GM19438 (cell line): ENCODE data around the gene S100A12.

Experiments
- ATAC-seq: cut with Tn5 transposase; IDR thresholded peaks from one replicate; pipeline ENCODE4 v1.9.1; 2021; ENCODE audit warnings: low read depth; ENCODE audit not compliant: unreplicated experiment

Gene S100A12

DNA sequence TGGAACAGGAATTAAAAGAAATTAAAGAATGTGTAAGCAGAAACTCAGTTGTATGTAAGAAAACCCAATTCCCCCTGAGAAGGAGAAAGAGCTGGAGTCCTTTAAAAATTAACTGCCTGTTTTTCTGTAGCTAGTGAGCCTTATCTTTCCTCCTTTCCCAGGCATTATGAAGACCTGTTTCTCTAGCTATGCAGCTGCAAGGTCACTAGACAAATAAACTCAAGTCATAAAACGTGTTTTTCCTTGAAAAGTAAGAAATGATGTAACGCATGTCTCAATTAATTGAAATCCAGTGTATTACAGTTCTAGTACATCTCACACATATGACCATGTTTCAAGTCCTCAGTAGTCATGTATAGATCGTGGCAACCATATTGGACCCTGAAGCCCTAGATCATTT is 5.3 kb downstream of the S100A12 start:
- ATAC-seq, result no peak

DNA sequence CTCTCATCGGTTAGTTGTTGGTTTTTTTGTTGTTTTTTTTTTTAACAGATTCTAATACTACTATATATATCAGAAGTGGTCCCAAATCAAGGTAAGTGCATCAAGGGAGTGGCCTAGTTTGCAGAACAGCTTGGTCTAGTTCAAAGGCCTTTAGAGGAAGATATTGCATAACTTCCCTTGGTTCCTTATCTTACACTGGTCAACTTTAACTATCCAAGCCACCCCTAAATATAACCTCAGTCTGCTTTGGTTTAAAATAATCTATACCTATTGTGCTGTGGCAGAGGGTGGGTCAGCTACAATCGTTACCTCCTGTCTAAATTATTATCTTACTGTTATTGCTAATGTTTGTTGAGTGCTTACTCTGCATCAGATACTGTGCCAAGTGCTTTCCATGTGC is 6.9 kb downstream of the S100A12 start:
- ATAC-seq, result no peak

DNA sequence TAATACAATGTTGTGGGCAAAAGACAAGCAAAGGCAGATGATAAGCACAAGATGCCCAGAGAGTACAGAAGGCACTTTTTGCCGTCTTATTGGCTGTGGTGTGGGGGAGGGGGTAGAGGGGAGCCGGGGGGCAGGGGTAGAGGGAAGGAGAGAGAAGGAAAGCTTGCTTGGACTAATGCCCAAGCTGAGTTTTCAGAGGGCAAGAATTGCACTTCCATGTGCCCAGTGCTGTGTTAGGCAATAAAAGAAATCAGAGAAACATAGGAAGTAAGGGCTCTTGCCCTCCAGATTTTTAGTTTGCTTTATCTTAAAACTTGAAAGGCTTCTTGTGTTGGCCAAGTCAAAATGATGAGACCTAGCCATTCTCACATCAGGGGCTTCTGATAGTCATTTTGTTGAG is 8.3 kb downstream of the S100A12 start:
- no peak for ATAC-seq

DNA sequence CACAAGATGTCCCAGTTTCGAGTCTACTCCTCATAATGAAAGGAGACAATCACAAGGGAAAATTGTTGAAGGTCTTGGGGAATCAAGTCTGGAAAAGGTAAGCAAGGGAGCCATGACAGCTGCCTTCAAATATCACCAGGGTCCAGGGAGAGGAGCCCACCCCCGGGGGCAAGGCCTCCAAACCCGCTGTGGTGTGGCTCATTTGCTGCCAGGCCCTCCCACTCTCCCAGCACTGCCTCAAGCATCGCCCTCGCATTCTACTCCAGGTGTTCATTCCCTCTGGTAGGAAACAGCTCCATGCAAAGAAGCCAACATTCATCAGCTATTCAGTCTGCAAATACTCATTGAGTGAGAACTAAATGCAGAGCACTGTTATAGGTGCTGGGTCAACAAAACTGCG is 9.2 kb downstream of the S100A12 start:
- no peak for ATAC-seq

DNA sequence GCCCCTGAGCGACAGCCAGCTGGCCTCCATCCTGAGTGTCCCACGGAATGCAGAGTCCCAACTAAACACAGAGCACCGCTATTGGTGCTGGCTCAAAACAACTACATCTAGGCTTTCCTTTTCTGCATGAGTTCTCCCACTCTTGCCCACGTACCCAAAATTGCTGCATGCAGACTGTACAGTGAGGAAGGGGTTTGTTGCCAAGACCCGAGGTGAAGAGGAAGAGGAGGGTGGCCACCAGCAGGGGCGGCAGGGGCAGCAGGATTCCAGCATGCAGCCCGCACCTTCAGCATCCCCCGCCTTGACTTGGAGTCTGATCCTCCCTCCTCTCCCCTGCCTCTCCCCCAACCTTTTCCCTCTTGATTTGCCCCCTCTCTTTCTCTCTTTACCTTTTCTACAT is 9.7 kb downstream of the S100A12 start:
- no peak for ATAC-seq

DNA sequence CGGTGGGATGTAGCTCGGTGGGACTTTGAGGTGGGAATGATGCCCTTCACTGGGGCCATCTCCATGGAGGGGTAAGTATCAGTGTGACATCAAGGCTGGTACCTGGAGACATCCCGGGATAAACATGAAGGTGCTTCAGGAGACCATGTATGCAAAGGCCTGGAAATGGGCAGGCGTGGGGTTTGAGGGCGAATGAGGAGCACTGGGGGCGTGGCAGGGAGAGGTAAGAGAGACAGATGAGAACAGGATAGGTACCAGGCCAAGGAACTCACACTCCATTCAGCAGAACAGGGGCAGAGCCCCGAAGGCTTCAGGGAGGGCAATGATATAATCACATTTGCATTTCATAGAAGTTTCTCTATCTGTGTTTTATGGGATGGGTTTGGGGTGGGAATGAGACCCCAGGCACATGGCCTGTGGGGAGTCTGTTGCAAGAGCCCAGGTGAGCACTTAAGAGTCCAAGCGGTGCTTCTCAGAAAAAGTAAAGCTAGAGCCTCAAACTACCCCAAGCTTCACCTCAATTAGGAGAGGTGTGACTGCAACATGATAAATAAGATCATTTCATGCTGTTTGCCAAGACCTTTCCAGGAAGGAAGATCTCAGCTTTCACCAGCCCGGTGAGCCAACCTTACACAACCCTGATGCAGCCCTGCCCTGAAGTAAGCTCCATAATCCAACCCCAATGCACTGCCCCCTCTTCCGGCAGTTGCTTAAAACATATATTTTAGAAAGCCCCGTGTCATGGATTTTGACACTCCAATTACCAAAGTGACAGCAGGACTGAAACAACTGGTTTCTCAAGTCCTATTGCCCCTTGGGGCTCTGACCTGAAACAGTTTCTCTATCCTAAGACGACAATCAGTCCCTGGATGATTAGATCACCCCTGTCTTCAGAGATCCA is 10.4 kb downstream of the S100A12 start:
- ATAC-seq, result no peak

DNA sequence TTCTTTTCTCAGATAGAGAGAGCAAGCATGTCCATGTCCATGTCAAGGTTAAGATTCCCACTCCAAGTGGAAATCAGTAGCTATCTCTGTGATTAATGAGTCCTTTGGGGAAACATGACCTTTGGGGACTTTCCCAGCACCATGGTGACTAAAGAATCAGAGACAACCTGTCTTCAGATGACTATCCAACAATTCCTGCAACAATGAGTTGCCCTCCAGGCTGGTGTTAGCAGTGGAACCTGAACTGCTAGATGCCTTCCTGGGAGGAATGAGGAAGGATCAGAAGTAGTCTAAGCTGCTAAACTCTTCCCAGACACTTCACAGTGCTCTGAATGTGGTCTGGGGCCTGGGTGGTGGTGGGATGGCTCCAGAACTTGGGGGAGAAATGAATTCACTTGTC is 11.3 kb downstream of the S100A12 start:
- ATAC-seq, result no peak

DNA sequence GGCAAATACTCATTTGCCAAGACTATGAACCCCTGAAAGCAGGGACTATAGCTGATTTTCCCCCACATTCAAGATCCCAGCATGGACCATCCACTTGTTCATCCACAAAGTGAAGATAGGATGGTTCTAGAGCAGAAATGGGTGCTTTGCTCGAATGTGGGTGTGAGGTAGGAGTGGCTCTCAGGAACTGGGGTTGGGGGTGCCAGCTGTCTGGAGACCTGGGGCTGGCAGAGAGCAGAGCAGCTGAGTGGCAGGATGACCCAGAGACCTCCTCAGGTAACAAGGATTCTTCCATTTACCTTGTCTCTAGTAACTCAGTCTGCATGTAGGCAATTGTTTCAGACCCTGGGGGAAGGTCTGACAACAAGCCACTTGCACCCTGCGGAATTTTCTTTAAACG is 11.8 kb downstream of the S100A12 start:
- no peak for ATAC-seq

DNA sequence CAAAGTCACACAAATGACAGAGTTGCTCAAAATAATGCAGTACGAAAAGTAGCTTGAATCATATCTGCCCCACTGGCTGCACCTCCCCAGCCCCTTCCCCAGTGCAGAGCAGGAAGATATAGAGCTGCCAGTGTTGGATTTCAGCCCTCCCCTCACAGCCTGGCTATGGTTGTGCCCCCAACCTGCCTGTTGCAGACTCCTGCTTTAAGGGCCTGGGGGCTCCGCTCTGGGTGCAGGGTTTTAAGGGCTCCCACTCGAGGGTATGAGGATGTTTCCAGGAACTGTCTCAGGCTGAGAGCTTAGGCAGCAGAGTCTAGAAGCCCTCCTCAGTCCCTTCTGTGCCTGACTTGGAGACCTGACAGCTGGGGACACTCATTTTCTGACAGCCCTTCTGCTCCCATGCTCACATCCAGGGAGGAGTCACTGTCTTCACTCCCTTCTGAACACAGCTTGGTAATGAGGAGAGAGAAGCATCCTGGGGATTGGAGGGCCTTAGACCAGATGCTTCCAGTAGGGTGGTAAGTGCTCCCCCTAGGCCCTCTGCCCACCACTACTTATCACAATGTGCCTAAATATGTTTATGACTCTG is 13.1 kb downstream of the S100A12 start:
- no peak for ATAC-seq

DNA sequence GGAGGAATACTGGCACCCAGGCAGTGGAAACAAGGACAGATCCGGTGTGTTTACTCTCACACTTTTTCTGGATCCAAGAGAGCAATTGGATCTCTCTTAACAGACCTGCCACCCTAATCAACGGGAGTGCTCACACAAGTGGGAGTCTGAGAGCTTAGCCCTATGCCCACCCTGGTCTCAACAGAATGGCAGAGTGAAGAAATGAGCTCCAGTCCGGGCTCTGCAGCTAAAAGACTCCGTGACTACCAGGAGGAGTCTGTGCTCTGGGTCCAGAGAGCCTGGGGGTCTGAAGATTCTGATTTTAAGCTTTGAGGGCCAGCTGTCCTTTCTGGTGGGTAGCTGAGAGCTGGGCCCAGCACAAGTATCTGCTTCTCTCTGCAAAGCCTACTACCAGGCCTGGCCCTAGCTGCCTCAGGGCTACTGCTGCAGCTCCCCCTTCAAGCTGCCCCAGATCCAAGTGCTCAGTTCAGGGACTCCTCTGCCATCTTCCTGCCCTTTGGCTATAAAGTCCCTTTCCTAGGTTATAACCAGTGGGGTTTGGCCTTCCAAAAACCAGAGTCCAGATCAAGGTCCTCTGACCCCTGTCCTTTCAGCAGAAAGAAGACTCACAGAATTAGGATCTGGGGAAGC is 13.8 kb downstream of the S100A12 start:
- no peak for ATAC-seq

DNA sequence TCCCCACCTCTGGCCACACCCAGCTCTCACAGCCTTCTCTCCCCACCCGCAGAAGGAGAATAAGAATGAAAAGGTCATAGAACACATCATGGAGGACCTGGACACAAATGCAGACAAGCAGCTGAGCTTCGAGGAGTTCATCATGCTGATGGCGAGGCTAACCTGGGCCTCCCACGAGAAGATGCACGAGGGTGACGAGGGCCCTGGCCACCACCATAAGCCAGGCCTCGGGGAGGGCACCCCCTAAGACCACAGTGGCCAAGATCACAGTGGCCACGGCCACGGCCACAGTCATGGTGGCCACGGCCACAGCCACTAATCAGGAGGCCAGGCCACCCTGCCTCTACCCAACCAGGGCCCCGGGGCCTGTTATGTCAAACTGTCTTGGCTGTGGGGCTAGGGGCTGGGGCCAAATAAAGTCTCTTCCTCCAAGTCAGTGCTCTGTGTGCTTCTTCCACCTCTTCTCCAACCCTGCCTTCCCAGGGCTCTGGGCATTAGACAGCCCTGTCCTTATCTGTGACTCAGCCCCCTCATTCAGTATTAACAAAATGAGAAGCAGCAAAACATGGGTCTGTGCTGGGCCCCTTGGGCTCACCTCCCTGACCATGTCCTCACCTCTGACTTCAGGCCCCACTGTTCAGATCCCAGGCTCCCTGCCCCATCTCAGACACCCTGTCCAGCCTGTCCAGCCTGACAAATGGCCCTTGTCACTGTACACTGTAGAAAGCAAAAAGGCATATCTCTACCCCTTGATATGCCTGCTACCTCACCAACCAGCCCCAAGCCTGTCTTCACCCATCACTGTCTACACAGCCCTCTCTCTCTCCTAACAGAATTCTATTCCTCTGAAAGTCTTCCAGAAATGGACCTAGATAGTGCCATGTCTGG is 14.6 kb downstream of the S100A12 start:
- ATAC-seq, result no peak

DNA sequence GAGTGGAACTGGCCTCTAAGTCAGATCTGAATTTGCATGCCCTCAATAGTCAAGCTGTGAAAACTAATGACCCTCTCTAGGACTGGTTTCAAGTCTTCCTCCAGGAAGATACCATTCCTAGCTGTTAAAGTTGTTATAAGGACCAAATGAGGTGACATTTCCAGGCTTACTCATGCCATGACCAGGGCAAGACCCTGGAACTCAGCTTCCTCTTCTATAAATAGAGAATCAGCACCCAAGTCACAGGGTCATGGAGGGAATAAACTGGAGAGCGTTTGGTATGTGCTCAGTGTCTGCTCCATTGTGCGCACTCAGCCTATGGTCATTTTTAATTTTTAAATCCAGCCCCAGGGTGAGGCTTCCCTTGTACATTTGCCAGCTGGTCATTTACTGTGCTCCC is 15.2 kb downstream of the S100A12 start:
- no peak for ATAC-seq

DNA sequence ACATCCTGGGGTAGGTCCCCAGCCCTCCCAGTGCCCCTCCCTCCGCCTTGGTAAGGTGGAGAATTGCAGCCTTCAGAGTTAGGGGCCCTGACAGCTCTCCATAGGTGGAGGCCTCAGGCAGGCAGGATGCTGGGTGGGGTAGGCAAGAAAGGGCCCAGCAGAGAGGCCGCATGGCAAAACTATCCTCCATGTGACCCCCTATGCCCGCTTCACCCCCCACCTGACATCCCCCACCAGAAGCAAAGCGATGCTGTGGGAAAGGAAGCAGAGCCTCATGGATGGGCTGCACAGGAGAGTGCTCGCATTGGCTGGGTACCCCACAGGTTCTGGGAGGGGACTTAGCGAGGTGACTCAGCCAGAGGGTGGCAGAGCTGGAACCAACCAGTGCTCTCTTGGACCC is 16.2 kb downstream of the S100A12 start:
- no peak for ATAC-seq

DNA sequence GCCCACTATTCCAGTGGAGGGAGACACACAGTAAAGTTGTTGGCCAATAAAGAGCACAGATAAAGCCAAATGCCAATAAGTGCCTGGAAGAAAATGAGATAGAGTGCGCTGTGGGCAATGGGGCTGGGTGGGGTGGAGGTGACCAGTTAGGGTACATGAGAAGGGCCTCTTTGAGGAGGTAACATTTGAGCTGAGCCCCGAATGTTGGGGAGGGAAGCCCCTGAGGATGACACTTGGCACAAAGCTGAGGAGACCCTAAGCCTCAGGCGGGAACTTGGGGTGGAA is 16.8 kb downstream of the S100A12 start:
- no peak for ATAC-seq

DNA sequence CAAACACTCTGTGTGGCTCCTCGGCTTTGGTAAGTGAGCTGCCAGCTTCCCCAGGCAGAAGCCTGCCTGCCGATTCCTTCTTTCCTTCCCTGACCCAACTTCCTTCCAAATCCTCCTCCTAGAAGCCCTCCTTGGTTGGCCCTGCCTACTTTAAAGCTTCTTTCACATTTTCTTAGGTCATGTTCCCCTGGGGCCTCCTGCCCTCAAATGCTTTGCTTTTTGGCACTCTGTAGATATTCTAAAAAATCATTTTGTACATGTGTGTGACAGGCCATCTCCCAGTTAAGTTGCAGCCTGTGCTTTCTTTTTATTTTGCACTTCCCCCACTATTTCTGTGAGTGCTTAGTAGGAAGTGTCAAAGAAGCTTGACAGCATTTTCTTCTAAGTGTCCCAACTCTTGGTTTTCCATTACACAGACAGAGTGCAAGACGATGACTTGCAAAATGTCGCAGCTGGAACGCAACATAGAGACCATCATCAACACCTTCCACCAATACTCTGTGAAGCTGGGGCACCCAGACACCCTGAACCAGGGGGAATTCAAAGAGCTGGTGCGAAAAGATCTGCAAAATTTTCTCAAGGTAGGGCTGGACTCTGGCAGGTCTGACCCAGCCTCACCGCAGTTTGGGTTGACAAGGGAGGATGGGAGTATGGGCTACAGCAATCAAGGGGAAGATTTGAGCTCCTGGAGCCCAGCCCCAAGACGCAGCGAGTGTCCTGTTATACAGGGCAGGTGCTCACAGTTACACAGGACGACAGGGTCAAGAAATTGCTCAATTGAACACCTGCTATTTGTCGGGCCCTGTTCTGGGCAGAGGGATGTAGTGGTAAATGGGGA is 17.3 kb downstream of the S100A12 start, which contains the start of gene S100A9:
S100A9 (plus strand) TSS at position 2 of the 838 bp plus-strand sequence; CDS start at position 432, 430 bp downstream.
- ATAC-seq, result no peak

DNA sequence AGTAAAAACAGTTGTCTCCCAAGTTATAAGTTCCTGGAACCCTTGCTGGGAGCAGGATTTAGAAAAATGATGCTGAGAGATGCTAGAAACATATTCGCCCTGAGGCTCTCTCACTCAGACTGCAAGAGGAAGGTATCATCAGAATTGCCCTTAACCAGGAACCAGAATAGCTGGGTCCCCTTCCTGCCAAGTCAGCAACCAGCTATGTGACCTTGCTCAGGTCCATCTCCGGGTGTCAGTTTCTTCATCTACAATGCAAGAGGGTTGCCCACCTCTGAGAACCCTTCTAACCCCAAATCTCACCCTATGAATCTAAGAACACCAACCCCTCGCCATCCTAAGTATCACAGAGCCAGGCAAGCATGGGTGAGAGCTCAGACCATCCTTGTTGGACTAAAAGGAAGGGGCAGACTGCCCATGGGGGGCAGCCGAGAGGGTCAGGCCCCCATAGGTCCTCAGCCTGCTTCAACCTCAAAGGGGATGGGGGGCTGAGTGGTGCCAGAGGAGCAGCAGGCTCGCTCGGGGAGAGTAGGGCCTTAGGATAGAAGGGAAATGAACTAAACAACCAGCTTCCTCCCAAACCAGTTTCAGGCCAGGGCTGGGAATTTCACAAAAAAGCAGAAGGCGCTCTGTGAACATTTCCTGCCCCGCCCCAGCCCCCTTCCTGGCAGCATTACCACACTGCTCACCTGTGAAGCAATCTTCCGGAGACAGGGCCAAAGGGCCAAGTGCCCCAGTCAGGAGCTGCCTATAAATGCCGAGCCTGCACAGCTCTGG is 18.2 kb downstream of the S100A12 start:
- ATAC-seq, result no peak

DNA sequence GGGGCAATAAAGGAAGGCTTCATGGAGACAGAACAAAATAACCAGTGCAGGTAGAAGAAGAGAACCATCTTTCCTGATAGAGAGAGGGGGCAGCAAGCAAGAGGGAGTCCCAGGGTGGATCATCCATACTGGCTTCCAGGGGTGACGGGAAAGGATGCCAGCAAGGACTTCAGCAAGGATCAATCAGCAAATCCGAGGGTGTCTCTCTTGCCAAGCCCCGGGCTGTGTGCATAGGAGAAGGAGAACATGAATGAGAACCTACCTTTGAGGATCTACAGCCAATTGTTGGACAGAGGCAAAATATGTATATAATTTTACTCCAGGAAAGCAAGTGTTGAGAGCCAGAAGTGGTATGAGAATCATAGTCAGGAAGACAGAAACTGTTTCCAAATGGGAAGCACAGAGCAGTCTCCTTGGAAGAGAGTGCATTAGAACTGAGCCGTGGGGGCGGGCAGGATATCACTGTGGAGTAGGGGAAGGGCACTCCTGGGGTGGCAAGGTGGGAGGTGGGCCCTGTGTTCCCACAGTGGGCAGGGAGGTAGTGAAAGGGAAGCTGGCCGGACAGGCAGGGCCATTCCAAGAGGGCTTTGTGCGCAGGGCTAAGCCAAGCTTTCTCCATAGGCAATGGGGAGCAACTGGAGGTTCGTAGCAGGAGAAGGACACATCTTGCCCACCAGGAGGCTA is 18.9 kb downstream of the S100A12 start:
- ATAC-seq, result no peak

DNA sequence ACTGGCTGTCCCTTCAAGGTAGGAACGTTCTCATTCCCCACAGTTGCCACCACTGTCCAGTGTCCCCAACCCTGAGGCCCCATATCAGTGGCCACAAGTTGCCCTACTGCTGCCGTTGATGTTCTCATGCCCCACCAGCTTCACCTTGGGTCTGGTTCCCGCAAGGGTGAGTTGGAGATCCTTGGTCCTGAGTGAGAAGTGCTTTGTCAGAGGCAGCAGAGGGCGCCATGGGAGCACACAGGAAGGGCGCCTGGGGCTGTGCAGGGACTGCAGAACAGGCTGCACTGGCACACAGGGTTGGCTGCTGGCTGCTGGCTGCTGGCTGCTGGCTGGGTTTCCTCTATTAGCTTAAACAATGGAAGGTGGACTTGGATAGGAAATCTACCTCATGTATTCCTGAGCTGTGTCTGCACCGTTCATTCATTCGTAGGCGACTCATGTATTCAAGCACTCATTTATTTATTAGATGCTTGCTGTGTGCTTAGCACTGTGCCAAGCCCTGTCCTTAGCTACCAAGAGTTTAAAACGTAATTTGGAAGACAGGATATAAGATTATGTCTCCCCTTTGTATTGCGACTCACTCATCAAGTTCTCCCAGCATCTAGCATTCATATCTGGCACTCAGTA is 19.9 kb downstream of the S100A12 start:
- ATAC-seq, result no peak
